Activated CD8-positive, alpha-beta T cell treated with anti-CD3 and anti-CD28 coated beads for 36 hours (primary cell): Measurements from ENCODE around the gene CHN1. TPM values are rescaled to one million over a fixed set of nuclear protein-coding genes. Genes with fewer than 3 reads are reported as not detected.

Experiments
- ATAC-seq: fragments of 200-7000 bp; cut with Tn5 transposase; one replicate; pipeline ENCODE4 v1.10.0; 2021; ENCODE audit warnings: mild to moderate bottlenecking, moderate library complexity
- CTCF ChIA-PET: fragments of 350-600 bp; sonication (Branson Sonifier 250); formaldehyde crosslinking; loops from one replicate; lab custom pipeline; 2021; ENCODE audit warnings: antibody characterized with exemption; lab: Charles Lee
- POLR2A ChIA-PET: fragments of 350-600 bp; sonication (Branson Sonifier 250); formaldehyde crosslinking; loops from one replicate; lab custom pipeline; 2021; ENCODE audit warnings: antibody characterized with exemption; lab: Charles Lee
- DNase-seq: peaks from one replicate; pipeline ENCODE4 v3.0.0-alpha.2; 2020
- H3K27ac Mint-ChIP-seq: one replicate; pipeline ENCODE4 v1.8.0; 2021; ENCODE audit warnings: mild to moderate bottlenecking, mixed read lengths
- H3K27me3 Mint-ChIP-seq: one replicate; pipeline ENCODE4 v1.8.0; 2021; ENCODE audit warnings: mixed read lengths
- H3K36me3 Mint-ChIP-seq: one replicate; pipeline ENCODE4 v1.8.0; 2021; ENCODE audit warnings: low read depth, mixed read lengths
- H3K4me1 Mint-ChIP-seq: one replicate; pipeline ENCODE4 v1.8.0; 2021; ENCODE audit warnings: low read depth, mixed read lengths
- H3K4me3 Mint-ChIP-seq: one replicate; pipeline ENCODE4 v1.8.0; 2021; ENCODE audit warnings: mild to moderate bottlenecking, moderate library complexity, mixed read lengths
- H3K9me3 Mint-ChIP-seq: one replicate; pipeline ENCODE4 v1.8.0; 2021; ENCODE audit warnings: mixed read lengths
- intact Hi-C: fragments of 100-400 bp; cut with micrococcal nuclease; formaldehyde crosslinking; loops from one replicate; pipeline ENCODE4 v1.10.0; 2022
- total RNA-seq, 2 experiments: library from RNA; stranded (reverse); gene quantifications; one replicate each; pipeline ENCODE4 v1.2.3, GENCODE V29; 2021
- TF ChIP-seq, protein P1 (sequence below): fragments of 200-600 bp; IDR thresholded peaks from one replicate; pipeline ENCODE4 v1.8.0; 2022; ENCODE audit warnings: antibody characterized with exemption, mild to moderate bottlenecking

CHN1 gene
- total RNA-seq, 2 experiments from 2014 or later: 2.9 to 3.0 TPM

DNA sequence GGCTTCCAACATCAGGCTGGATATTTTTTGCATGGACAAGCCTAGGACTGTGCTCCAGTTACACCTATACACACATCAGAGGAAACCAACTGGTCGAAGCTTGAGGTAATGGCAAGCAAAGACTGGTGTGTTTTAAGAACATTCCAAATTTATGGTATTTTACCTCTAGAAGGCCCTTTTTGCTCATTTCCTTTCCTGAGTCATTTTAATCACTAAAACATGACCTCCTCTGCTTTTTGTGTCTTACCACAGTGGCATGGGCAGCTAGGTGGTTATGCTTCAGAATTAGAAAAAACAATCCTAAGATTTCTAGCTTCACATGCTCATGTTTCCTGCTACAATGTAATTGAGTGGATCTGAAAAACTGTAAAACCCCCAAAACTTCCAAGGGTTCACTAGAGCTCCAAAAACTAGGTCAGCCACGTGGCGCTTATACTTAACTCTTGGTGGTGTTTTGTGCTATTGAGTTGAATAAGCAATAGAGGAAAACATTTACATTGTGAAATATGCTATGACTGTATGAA lies 210.3 kb downstream of the CHN1 start:
- peak; percentile 60 for ATAC-seq
- Mint-ChIP-seq H3K27ac (peak overlapping the region; percentile 34), H3K4me3 (no peak overlapping the region), H3K9me3 (no peaks in the 10 kb centered on the region), H3K4me1 (peaks cover 22% of the 10 kb centered on the region), H3K36me3 (no peaks in the 10 kb centered on the region), H3K27me3 (peaks cover 2% of the 10 kb centered on the region)
- CTCF ChIA-PET: interaction anchor here (1.0 to 2.1 kb wide), 5 partner anchors 19 to 97 kb away, joined by 3 to 5 read pairs (median 4); no protein-coding TSS in a partner anchor
- TF ChIP-seq, protein P1, sequence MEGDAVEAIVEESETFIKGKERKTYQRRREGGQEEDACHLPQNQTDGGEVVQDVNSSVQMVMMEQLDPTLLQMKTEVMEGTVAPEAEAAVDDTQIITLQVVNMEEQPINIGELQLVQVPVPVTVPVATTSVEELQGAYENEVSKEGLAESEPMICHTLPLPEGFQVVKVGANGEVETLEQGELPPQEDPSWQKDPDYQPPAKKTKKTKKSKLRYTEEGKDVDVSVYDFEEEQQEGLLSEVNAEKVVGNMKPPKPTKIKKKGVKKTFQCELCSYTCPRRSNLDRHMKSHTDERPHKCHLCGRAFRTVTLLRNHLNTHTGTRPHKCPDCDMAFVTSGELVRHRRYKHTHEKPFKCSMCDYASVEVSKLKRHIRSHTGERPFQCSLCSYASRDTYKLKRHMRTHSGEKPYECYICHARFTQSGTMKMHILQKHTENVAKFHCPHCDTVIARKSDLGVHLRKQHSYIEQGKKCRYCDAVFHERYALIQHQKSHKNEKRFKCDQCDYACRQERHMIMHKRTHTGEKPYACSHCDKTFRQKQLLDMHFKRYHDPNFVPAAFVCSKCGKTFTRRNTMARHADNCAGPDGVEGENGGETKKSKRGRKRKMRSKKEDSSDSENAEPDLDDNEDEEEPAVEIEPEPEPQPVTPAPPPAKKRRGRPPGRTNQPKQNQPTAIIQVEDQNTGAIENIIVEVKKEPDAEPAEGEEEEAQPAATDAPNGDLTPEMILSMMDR: no peak
- intact Hi-C loops: loop anchor here (5.0 kb wide), 1 partner anchor 37 kb away; no protein-coding TSS in a partner anchor
- POLR2A ChIA-PET: interaction anchor here (0.9 kb wide), 1 partner anchor 16 kb away, joined by 5 read pairs; no protein-coding TSS in a partner anchor
- DNase-seq: peak; percentile 41

DNA sequence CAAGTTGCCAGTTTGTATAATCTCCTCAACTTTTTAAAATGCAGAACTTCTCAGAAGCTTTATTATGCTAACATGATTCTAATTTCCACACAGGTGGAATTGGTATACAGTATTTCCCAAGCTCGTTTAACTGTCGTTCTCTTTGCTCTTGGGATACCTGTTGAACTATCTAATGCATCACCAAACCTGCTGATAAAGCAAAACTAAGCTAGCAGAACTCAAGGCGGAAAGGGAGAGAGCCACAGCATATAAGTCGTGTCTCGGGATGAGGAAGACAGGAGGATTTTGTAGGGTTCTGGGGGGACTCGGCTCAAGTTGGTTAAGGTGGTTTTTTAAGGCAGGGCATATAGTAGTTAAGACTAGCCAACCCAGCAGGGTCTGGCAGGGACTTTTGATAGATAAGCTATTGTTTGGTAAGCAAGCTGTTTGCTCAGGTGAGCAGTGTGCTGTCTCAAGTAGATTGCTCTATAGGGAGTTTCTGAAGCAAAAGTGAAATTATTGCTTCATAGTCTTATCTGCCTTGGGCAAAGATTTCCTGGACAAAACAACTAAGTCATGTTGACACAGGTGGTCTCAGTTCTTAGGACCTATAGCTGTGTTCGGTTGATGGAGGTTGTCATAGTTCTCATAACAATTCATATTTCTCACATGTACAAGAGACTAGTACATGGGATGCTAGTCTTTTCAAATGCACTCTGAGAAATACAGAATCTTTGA lies 212.7 kb downstream of the CHN1 start:
- ATAC-seq (no peak), DNase-seq (no peak)
- no peak overlapping the region for H3K4me3 Mint-ChIP-seq
- H3K27ac Mint-ChIP-seq: no peak overlapping the region
- H3K4me1 Mint-ChIP-seq: peaks cover 36% of the 10 kb centered on the region
- TF ChIP-seq, protein P1: no peak
- ChIA-PET CTCF (interaction anchor here (1.0 to 2.0 kb wide), 4 partner anchors 17 to 95 kb away, joined by 3 to 5 read pairs (median 4); no protein-coding TSS in a partner anchor), POLR2A (interaction anchor here (0.7 kb wide), 1 partner anchor 27 kb away, joined by 3 read pairs; no protein-coding TSS in a partner anchor)
- H3K36me3 Mint-ChIP-seq: no peaks in the 10 kb centered on the region
- peaks cover 2% of the 10 kb centered on the region for H3K27me3 Mint-ChIP-seq
- intact Hi-C loops: loop anchor here (5.0 kb wide), 1 partner anchor 40 kb away; no protein-coding TSS in a partner anchor
- no peaks in the 10 kb centered on the region for H3K9me3 Mint-ChIP-seq

DNA sequence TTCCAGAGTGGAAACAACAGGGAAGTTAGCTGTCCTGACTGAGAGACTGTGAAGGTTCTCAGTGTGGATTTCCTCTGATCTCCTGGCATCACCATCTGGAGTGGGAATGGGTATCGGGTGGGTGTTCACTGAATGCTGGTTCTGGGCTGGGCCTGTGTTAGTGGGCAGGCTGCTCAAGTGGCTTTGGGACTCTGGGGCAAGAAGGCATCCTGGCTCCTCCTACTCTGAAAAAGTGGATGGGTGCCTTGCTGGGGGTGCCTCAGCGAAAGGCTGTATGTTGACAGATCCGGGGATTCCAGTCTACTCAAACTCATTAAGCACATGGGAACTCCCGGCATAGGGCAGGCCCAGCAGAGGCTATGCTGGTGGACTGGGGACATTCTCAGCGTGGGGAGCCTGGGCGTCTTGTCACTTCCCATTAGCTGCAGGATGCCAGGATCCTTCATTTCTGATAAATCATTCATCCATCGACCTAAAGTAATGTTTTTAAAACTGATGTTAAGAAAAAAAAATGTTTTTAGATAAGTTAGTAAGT lies 213.4 kb downstream of the CHN1 start:
- ChIA-PET POLR2A (no interaction called here), CTCF (interaction anchor here (1.5 to 2.0 kb wide), 3 partner anchors 17 to 42 kb away, joined by 4 to 5 read pairs (median 5); no protein-coding TSS in a partner anchor)
- no peaks in the 10 kb centered on the region for H3K9me3 Mint-ChIP-seq
- no peak for ATAC-seq
- H3K4me3 Mint-ChIP-seq: no peak overlapping the region
- H3K4me1 Mint-ChIP-seq: peaks cover 40% of the 10 kb centered on the region
- H3K27me3 Mint-ChIP-seq: peaks cover 2% of the 10 kb centered on the region
- H3K36me3 Mint-ChIP-seq: no peaks in the 10 kb centered on the region
- H3K27ac Mint-ChIP-seq: no peak overlapping the region
- DNase-seq: no peak
- intact Hi-C loops: loop anchor here (5.0 kb wide), 1 partner anchor 40 kb away; no protein-coding TSS in a partner anchor
- TF ChIP-seq, protein P1: no peak

DNA sequence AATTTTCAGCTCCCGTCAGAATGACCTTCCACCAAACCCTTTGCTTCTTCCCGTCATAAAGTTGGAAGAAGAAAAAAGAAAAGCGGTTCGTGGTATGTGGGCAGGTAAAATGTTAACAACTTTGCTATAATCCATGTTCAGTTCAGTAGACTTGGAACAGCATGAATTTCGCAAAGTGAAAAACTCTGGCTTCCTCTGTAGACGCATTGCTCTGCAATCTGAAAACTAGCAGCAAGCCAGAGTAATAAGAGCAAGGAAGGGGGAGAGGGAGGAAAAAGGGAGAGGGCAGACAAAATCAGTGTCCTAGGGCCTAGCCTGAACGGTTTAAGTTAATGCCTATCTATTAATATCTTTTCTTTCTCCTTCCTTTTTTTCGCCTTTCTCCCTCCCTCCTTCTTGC lies 214.2 kb downstream of the CHN1 start:
- ChIA-PET CTCF (interaction anchor here (1.0 to 2.0 kb wide), 3 partner anchors 16 to 42 kb away, joined by 4 to 5 read pairs (median 5); no protein-coding TSS in a partner anchor), POLR2A (interaction anchor here (1.3 kb wide), 1 partner anchor 13 kb away, joined by 3 read pairs; no protein-coding TSS in a partner anchor)
- DNase-seq: no peak
- Mint-ChIP-seq H3K27me3 (peaks cover 2% of the 10 kb centered on the region), H3K4me1 (peaks cover 33% of the 10 kb centered on the region), H3K4me3 (no peak overlapping the region), H3K36me3 (no peaks in the 10 kb centered on the region), H3K9me3 (no peaks in the 10 kb centered on the region), H3K27ac (no peak overlapping the region)
- ATAC-seq: no peak
- intact Hi-C loops: loop anchor here (5.0 kb wide), 1 partner anchor 41 kb away; no protein-coding TSS in a partner anchor
- TF ChIP-seq, protein P1: no peak
